ENCODE measurements around the gene DSC3.

- TF ChIP-seq POLR2A (IDR thresholded peaks at IDR 0.05) (no peak), CTCF (IDR thresholded peaks at IDR 0.05) (no peak), POLR2AphosphoS5 (IDR thresholded peaks at IDR 0.05) (no peak)
These were observed 13.8 kb upstream of the DSC3 start for GRCh38 chr18:31056296-31056695.
